IgD-negative memory B cell (primary cell): ENCODE data around the gene MYZAP. TPM values are rescaled to one million over a fixed set of nuclear protein-coding genes. Genes with fewer than 3 reads are reported as not detected.

Experiments used
- H3K27ac Mint-ChIP-seq, 3 donors: one replicate each; pipeline ENCODE4 v1.8.0; 2020 to 2022; ENCODE audit warnings: mild to moderate bottlenecking in 3 of 3, mixed read lengths in 3 of 3, moderate library complexity in 1 of 3
- H3K27me3 Mint-ChIP-seq: one replicate; pipeline ENCODE4 v1.8.0; 2021; ENCODE audit warnings: mixed read lengths
- H3K36me3 Mint-ChIP-seq: one replicate; pipeline ENCODE4 v1.8.0; 2020; ENCODE audit warnings: mild to moderate bottlenecking, mixed read lengths
- H3K4me1 Mint-ChIP-seq, 3 donors: one replicate each; pipeline ENCODE4 v1.8.0; 2020 to 2022; ENCODE audit warnings: mixed read lengths in 3 of 3, mild to moderate bottlenecking in 1 of 3
- H3K4me3 Mint-ChIP-seq, 4 donors: one replicate each; pipeline ENCODE4 v1.8.0; 2020 to 2022; ENCODE audit warnings: mild to moderate bottlenecking in 4 of 4, mixed read lengths in 4 of 4, moderate library complexity in 3 of 4
- H3K9me3 Mint-ChIP-seq, 3 donors: one replicate each; pipeline ENCODE4 v1.8.0; 2020 to 2021; ENCODE audit warnings: mixed read lengths in 3 of 3, mild to moderate bottlenecking in 1 of 3
- polyA plus RNA-seq: library from polyadenylated mRNA; unstranded; fragments of 300-500 nt; fragmentation: Illumina TruSeq; gene quantifications from one replicate; pipeline ENCODE4 v1.2.3, GENCODE V29; 2021

MYZAP gene, protein sequence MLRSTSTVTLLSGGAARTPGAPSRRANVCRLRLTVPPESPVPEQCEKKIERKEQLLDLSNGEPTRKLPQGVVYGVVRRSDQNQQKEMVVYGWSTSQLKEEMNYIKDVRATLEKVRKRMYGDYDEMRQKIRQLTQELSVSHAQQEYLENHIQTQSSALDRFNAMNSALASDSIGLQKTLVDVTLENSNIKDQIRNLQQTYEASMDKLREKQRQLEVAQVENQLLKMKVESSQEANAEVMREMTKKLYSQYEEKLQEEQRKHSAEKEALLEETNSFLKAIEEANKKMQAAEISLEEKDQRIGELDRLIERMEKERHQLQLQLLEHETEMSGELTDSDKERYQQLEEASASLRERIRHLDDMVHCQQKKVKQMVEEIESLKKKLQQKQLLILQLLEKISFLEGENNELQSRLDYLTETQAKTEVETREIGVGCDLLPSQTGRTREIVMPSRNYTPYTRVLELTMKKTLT
- polyA plus RNA-seq: 1.8 TPM

DNA sequence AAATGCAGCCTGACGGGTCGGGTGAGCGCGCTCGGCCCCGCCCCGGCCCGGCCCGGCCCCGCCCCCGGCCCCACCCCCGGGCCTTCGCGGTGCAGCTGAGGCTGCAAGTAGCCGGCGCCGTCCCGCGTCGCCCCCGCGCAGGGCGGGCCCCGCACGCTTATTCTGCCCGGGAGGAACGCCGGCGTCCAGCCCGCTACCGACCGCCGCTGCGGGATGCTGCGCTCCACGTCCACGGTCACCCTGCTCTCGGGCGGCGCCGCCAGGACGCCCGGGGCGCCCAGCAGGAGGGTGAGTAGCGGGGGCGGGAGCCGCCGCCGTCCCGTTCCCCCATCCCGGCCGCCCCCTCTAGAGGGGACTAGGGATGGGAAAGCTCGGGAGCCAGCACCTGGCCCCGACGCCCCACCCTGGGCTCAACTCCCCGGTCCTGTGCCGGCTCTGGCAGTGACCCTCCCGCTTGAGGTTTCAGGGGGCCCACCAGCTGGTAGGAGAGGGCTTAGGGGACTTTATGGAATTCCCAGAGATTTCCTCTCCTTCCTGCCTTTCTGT is at the start of gene MYZAP:
Gene MYZAP (plus strand): TSS at position 83 of the 546 bp plus-strand sequence. CDS start 131 bp downstream, at position 214.
- no peak within 1 kb of the TSS for H3K27ac Mint-ChIP-seq
- peaks cover 5% of the 10 kb centered on the region for H3K36me3 Mint-ChIP-seq
- H3K27me3 Mint-ChIP-seq: peaks cover 3% of the 10 kb centered on the region
- peaks cover 13 to 25% (median 17%) of the 10 kb centered on the region in 3 donors for H3K4me1 Mint-ChIP-seq
- H3K4me3 Mint-ChIP-seq: peak within 1 kb of the TSS; percentile 56 to 75 (median 71)
- H3K9me3 Mint-ChIP-seq: peaks cover 0 to 4% (median 1%) of the 10 kb centered on the region in 3 donors

DNA sequence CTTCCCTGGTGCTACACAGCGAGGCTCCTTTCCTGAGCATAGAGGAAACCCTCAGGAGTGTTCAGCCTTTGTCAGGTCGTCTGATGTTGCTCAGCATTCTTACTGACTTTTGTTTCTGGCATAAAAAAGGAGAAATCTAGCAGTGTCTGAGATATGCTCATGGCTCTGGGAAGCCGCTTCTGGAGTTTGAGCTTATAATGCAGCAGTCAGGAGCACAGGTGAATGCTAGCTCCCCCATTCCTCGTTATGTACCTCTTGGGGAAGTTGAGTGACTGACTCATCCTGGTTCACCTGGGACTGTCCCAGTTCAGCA is 49.2 kb upstream of the MYZAP start:
- no peaks in the 10 kb centered on the region for H3K4me1 Mint-ChIP-seq
- H3K36me3 Mint-ChIP-seq: no peaks in the 10 kb centered on the region
- no peak overlapping the region for H3K4me3 Mint-ChIP-seq
- H3K9me3 Mint-ChIP-seq: peaks cover 3 to 10% (median 4%) of the 10 kb centered on the region in 3 donors
- peaks cover 8% of the 10 kb centered on the region for H3K27me3 Mint-ChIP-seq
- H3K27ac Mint-ChIP-seq: no peak overlapping the region

DNA sequence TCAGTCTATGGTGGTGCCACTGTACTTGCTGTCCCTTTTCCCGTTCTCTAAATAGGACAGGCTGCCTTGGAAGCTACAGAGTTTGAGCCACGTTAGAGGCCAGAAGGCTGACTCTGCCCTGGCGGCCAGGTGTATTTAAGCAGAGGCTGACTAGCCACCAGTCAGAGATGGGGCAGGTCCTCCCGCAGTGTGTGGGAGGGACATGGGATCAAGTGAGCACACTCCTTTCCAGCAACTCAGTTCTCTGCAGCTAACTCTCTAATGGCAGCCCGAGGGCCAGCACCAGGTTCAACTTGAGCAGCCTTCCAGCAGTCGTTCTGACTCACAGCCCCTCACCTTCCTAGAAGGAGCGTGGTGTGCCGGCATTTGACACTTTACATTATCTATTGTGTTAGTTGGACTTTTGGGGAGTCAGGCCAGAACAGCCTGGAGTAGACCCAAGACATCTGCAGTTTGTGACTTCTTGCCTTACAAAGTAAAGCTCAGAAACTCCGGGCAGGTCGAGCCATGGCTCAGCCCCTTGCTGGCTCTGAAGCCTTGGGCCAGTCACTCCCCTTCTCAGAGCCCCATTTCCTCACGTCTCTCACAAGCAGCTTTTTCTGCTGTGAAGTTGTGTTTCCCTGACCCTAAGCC is 46.7 kb upstream of the MYZAP start:
- Mint-ChIP-seq H3K4me3 (no peak overlapping the region), H3K27me3 (peaks cover 4% of the 10 kb centered on the region), H3K9me3 (peaks cover 2 to 5% (median 3%) of the 10 kb centered on the region in 3 donors), H3K27ac (no peak overlapping the region), H3K36me3 (no peaks in the 10 kb centered on the region), H3K4me1 (no peaks in the 10 kb centered on the region)

- H3K4me1 Mint-ChIP-seq: no peaks in the 10 kb centered on the region
- no peaks in the 10 kb centered on the region for H3K36me3 Mint-ChIP-seq
- H3K27ac Mint-ChIP-seq: no peak overlapping the region
- H3K4me3 Mint-ChIP-seq: no peak overlapping the region
- peaks cover 4% of the 10 kb centered on the region for H3K27me3 Mint-ChIP-seq
- H3K9me3 Mint-ChIP-seq: no peaks in the 10 kb centered on the region
Observed at GRCh38 chr15:57545995-57546394, 45.7 kb upstream of the MYZAP start.

GRCh38 chr15:57547243-57547755 is 44.4 kb upstream of the MYZAP start:
- H3K36me3 Mint-ChIP-seq: no peaks in the 10 kb centered on the region
- no peak overlapping the region for H3K27ac Mint-ChIP-seq
- H3K27me3 Mint-ChIP-seq: peaks cover 2% of the 10 kb centered on the region
- no peak overlapping the region for H3K4me3 Mint-ChIP-seq
- H3K4me1 Mint-ChIP-seq: peaks cover 0 to 1% (median 0%) of the 10 kb centered on the region in 3 donors
- no peaks in the 10 kb centered on the region for H3K9me3 Mint-ChIP-seq

- no peak overlapping the region for H3K27ac Mint-ChIP-seq
- no peak overlapping the region for H3K4me3 Mint-ChIP-seq
- peaks cover 0 to 1% (median 0%) of the 10 kb centered on the region in 3 donors for H3K4me1 Mint-ChIP-seq
- no peaks in the 10 kb centered on the region for H3K36me3 Mint-ChIP-seq
- peaks cover 2% of the 10 kb centered on the region for H3K27me3 Mint-ChIP-seq
- H3K9me3 Mint-ChIP-seq: no peaks in the 10 kb centered on the region
Observed at GRCh38 chr15:57548351-57548750, 43.4 kb upstream of the MYZAP start.

GRCh38 chr15:57548835-57549234 is 42.9 kb upstream of the MYZAP start:
- H3K27ac Mint-ChIP-seq: no peak overlapping the region
- H3K36me3 Mint-ChIP-seq: no peaks in the 10 kb centered on the region
- H3K4me3 Mint-ChIP-seq: no peak overlapping the region

DNA sequence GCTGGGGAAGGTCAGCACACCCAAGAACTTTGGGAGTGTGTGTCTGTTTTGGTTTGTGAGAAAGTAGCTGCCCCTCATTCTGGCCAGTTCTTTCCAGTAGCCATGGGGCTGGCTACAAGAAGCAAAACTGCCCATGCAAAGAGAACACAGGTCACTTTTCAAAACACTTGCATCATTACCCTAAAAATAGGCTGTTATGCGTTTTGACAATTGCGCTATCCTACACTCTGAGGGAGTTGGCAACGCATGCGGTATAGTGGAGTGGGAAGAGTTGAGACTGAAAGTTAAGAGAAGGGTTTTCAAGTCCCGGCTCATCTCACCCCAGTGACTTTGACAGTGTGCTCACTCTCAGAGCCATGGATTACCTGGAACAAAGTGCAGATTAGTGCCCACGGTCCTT is 41.8 kb upstream of the MYZAP start:
- no peaks in the 10 kb centered on the region for H3K36me3 Mint-ChIP-seq
- no peaks in the 10 kb centered on the region for H3K9me3 Mint-ChIP-seq
- no peak overlapping the region for H3K27ac Mint-ChIP-seq
- H3K4me3 Mint-ChIP-seq: no peak overlapping the region
- peaks cover 0 to 1% (median 0%) of the 10 kb centered on the region in 3 donors for H3K4me1 Mint-ChIP-seq
- no peaks in the 10 kb centered on the region for H3K27me3 Mint-ChIP-seq

More at GRCh38 chr15:57548835-57549234, 42.9 kb upstream of the MYZAP start:
- Mint-ChIP-seq H3K9me3 (no peaks in the 10 kb centered on the region), H3K27me3 (peaks cover 2% of the 10 kb centered on the region), H3K4me1 (peaks cover 0 to 1% (median 0%) of the 10 kb centered on the region in 3 donors)

GRCh38 chr15:57550640-57551039 is 41.1 kb upstream of the MYZAP start:
- H3K4me3 Mint-ChIP-seq: no peak overlapping the region
- H3K27ac Mint-ChIP-seq: no peak overlapping the region
- H3K27me3 Mint-ChIP-seq: no peaks in the 10 kb centered on the region
- H3K36me3 Mint-ChIP-seq: no peaks in the 10 kb centered on the region
- H3K4me1 Mint-ChIP-seq: peaks cover 0 to 1% (median 0%) of the 10 kb centered on the region in 3 donors
- no peaks in the 10 kb centered on the region for H3K9me3 Mint-ChIP-seq

DNA sequence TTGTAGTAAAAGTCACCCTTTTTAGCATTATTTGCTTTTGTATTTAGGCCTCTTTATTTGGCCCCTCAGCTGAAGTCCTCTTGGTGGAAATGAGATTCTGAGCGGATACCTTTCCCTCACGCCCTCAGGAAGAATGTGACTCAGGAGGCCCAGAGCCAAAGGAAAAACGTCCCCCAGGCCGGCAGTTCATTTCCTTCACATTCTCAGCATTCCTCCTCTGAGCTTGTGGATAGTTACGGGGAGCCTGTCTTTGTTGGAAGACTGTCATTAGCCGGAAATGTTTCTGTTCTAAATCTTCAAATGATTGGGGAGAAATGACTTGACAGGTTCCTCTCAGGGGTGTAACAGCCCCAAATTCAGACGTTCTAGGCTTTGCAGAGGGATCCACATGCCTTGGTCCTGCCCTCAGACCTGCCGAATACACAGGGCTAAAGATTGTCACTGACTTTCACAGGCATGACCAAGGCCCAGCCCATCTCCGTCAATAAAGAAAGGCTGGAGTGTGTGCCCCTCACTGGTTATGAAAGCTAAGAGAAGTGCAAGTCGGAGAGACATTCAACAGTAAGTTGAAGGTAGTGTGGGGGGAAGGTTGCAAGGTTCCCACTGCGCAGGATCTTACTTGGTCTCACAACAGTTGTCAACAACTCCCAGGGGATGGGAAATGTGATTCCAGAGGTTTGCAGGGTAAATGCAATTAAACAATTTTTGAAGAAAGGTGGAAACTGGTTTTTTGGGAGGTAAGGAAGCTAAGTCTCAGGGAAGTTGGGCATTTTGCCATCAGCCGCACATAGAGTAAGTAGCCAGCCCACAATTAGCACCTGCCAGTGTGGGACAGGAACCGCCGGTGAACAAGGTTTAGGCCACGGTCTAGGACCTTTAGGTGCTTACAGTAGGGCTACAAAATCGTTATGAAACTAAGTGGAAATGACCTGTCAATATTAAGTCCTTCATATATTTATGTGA is 39.7 kb upstream of the MYZAP start:
- no peaks in the 10 kb centered on the region for H3K36me3 Mint-ChIP-seq
- no peak overlapping the region for H3K4me3 Mint-ChIP-seq
- H3K27me3 Mint-ChIP-seq: no peaks in the 10 kb centered on the region
- H3K9me3 Mint-ChIP-seq: no peaks in the 10 kb centered on the region
- peaks cover 0 to 1% (median 0%) of the 10 kb centered on the region in 3 donors for H3K4me1 Mint-ChIP-seq
- no peak overlapping the region for H3K27ac Mint-ChIP-seq

- Mint-ChIP-seq H3K36me3 (no peaks in the 10 kb centered on the region), H3K27me3 (no peaks in the 10 kb centered on the region), H3K4me1 (peaks cover 0 to 1% (median 0%) of the 10 kb centered on the region in 3 donors), H3K4me3 (no peak overlapping the region), H3K9me3 (no peaks in the 10 kb centered on the region), H3K27ac (no peak overlapping the region)
Observed at GRCh38 chr15:57552678-57553334, 38.9 kb upstream of the MYZAP start.

DNA sequence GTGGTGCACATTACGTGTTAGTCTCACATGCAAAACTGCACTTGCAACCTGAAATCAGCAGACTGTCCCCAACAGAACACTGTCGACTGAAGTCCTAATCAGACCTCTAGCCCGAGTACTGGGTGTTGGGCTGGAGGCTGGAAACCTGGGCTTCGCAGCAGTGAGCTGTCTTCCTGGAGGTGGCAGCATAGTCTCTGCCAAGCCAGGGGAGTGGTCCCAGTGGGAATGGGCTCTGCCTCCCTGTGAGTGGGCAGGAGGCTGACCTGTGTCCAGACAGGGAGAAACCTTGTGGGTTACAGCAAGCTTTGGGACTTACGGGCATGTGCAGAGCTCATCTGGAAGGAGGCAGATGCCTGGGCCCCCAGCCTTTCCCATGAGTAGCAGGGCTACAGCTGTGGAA is 38.2 kb upstream of the MYZAP start:
- Mint-ChIP-seq H3K4me3 (no peak overlapping the region), H3K4me1 (peaks cover 0 to 1% (median 0%) of the 10 kb centered on the region in 3 donors), H3K27ac (no peak overlapping the region), H3K27me3 (no peaks in the 10 kb centered on the region), H3K36me3 (no peaks in the 10 kb centered on the region), H3K9me3 (no peaks in the 10 kb centered on the region)

DNA sequence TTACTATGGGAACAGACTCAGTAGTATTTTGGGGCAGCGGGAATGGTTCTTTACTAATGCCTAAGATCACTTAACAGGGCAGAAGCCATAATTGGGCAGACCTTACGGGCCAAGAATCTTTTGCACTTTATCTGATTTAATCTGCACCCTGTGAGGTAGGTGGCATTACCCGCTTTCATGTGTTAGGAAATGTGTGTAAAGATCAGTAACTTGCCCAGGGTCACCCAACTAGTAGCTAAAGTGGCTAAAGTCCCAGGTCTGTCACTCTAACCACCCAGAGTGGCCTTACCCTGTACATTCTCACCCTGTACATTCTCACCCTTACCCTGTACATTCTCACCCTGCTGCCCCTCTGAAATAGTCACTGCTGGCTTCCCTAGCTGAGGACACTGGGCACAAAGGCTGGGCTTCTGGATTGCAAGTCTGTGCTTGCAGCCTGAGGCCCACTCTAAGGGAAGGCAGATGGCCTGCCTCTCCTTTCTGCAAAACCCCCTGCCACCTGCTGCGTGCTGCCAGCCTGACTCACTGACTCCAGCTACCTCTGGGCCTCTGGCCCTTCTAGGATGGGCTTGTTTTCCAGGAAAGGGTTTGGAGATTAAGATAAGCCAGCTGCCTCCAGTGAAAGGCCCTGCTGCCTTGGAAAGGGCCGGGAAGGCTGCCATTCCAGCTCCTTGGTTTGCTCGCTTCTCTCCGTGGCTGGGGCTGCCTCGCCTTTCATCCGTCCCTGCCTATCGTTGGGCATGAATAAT is 37.5 kb upstream of the MYZAP start:
- no peaks in the 10 kb centered on the region for H3K36me3 Mint-ChIP-seq
- H3K27ac Mint-ChIP-seq: no peak overlapping the region
- H3K4me3 Mint-ChIP-seq: no peak overlapping the region
- H3K9me3 Mint-ChIP-seq: no peaks in the 10 kb centered on the region
- no peaks in the 10 kb centered on the region for H3K27me3 Mint-ChIP-seq
- peaks cover 0 to 1% (median 0%) of the 10 kb centered on the region in 3 donors for H3K4me1 Mint-ChIP-seq
